Lung (tissue), 12 donors: ENCODE results near the gene UXS1. TPM values are rescaled to one million over a fixed set of nuclear protein-coding genes. Genes with fewer than 3 reads are reported as not detected.

Source experiments
- ATAC-seq: fragments of 200-7000 bp; cut with Tn5 transposase; one replicate; pipeline ENCODE4 v1.9.1; 2020; ENCODE audit warnings: moderate number of reproducible peaks; ENCODE audit not compliant: insufficient read depth, low FRiP score
- DNase-seq, 3 donors: peaks; one replicate each; pipeline ENCODE4 v3.0.0-alpha.2; 2013 to 2017
- H3K27ac ChIP-seq, 2 donors: one replicate each; pipeline ENCODE4 v1.5.1; 2013; ENCODE audit warnings: mild to moderate bottlenecking in 2 of 2, moderate library complexity in 2 of 2, control low read depth in 1 of 2, inconsistent platforms in 1 of 2, low read depth in 1 of 2, low read length in 1 of 2
- H3K27me3 ChIP-seq, 3 donors: one replicate each; pipeline ENCODE4 v1.5.1; 2013; ENCODE audit warnings: low read length in 2 of 3; ENCODE audit not compliant: control insufficient read depth in 3 of 3, insufficient read depth in 3 of 3
- H3K36me3 ChIP-seq, 4 donors: one replicate each; pipeline ENCODE4 v1.5.1; 2013; ENCODE audit warnings: low read length in 4 of 4, mild to moderate bottlenecking in 1 of 4, moderate library complexity in 1 of 4; ENCODE audit not compliant: control insufficient read depth in 4 of 4, insufficient read depth in 4 of 4
- H3K4me1 ChIP-seq, 5 donors: one replicate each; pipeline ENCODE4 v1.5.1; 2013; ENCODE audit warnings: low read length in 5 of 5, mild to moderate bottlenecking in 2 of 5, moderate library complexity in 1 of 5; ENCODE audit not compliant: control insufficient read depth in 5 of 5, insufficient read depth in 5 of 5
- H3K4me3 ChIP-seq: one replicate; pipeline ENCODE4 v1.5.1; 2013; ENCODE audit warnings: mild to moderate bottlenecking, control low read depth, moderate library complexity
- H3K9ac ChIP-seq, 2 donors: one replicate each; pipeline ENCODE4 v1.5.1; 2013; ENCODE audit warnings: low read length in 2 of 2, control low read depth in 1 of 2; ENCODE audit not compliant: insufficient read depth in 1 of 2
- H3K9me3 ChIP-seq, 4 donors: one replicate each; pipeline ENCODE4 v1.5.1; 2013; ENCODE audit warnings: low read length in 3 of 4, mild to moderate bottlenecking in 1 of 4, moderate library complexity in 1 of 4; ENCODE audit not compliant: control insufficient read depth in 4 of 4, insufficient read depth in 3 of 4
- CTCF ChIP-seq: IDR thresholded peaks from 2 replicates; pipeline ENCODE4 v1.5.1; 2012; ENCODE audit warnings: mild to moderate bottlenecking; ENCODE audit errors: control extremely low read depth, extremely low read depth
- WGBS, 2 donors: extraction: QIAGEN DNeasy Blood & Tissue Kit; methylation state at CpG; one replicate each; pipeline ENCODE4 v1.1.7; 2013; 5-methylcytosine and 5-hydroxymethylcytosine counted together
- polyA plus RNA-seq, 2 donors: library from polyadenylated mRNA; stranded (reverse); fragments of 200-250 nt; gene quantifications; one replicate each; pipeline ENCODE4 v1.2.1, GENCODE V29; 2013
- total RNA-seq, 2 donors: library from RNA; depleted of rRNA in 1 of 2; stranded (reverse); fragments of >200 nt in 1 of 2; gene quantifications; one replicate each; pipeline ENCODE4 v1.2.1, GENCODE V29; 2014 to 2021
- donor health status: control.
- donor health status: control.
- donor health status: Bipolar disorder and iron deficiency.
- donor health status: healthy.
- donor health status: DM: yes; HTN: yes; CAD: no.

Gene UXS1
- total and polyA plus RNA-seq, 4 donors, result 24.6 to 96.5 (median 43.1) TPM

- 26 to 46% methylated on average over 31 of the region's 31 CpGs for WGBS, 2 donors
- H3K27ac ChIP-seq, result peak overlapping the region in 1 of 2 donors; percentile 30
- no peak for TF ChIP-seq CTCF
These were observed 34.0 kb downstream of the UXS1 start for GRCh38 chr2:106159866-106160785.

GRCh38 chr2:106158871-106159270 lies 35.2 kb downstream of the UXS1 start:
- no peak for TF ChIP-seq CTCF
- no peak overlapping the region for H3K4me3 ChIP-seq
- no peaks in the 10 kb centered on the region for H3K27me3 ChIP-seq
- H3K9ac ChIP-seq, result no peak overlapping the region
- H3K9me3 ChIP-seq, result peaks cover 0 to 15% (median 1%) of the 10 kb centered on the region in 4 donors
- peaks cover 4 to 48% (median 24%) of the 10 kb centered on the region in 4 donors for H3K36me3 ChIP-seq
- WGBS, 2 donors, result 75 to 77% methylated on average over 10 of the region's 10 CpGs
- no peak for ATAC-seq
- no peak for DNase-seq
- H3K27ac ChIP-seq, result no peak overlapping the region
- H3K4me1 ChIP-seq, result peaks cover 0 to 13% (median 3%) of the 10 kb centered on the region in 5 donors

More at GRCh38 chr2:106159866-106160785, 34.0 kb downstream of the UXS1 start:
- ATAC-seq (no peak), DNase-seq (peak in 1 of 3 donors; percentile 32)
- H3K9ac ChIP-seq, result no peak overlapping the region
- peaks cover 0 to 5% (median under 1%) of the 10 kb centered on the region in 4 donors for H3K9me3 ChIP-seq
- H3K4me1 ChIP-seq, result peaks cover 0 to 13% (median 3%) of the 10 kb centered on the region in 5 donors
- no peak overlapping the region for H3K4me3 ChIP-seq
- peaks cover 4 to 39% (median 21%) of the 10 kb centered on the region in 4 donors for H3K36me3 ChIP-seq
- H3K27me3 ChIP-seq, result no peaks in the 10 kb centered on the region

GRCh38 chr2:106158131-106158530 lies 36.0 kb downstream of the UXS1 start:
- ATAC-seq (peak; percentile 51), DNase-seq (no peak)
- 69 to 86% methylated on average over 4 of the region's 4 CpGs for WGBS, 2 donors
- H3K4me1 ChIP-seq, result peaks cover 0 to 13% (median 3%) of the 10 kb centered on the region in 5 donors
- peaks cover 4 to 51% (median 23%) of the 10 kb centered on the region in 4 donors for H3K36me3 ChIP-seq
- H3K9me3 ChIP-seq, result peaks cover 0 to 18% (median 2%) of the 10 kb centered on the region in 4 donors
- TF ChIP-seq CTCF, result no peak
- no peak overlapping the region for H3K4me3 ChIP-seq
- H3K9ac ChIP-seq, result no peak overlapping the region
- no peak overlapping the region for H3K27ac ChIP-seq
- H3K27me3 ChIP-seq, result no peaks in the 10 kb centered on the region
